GM12801 (cell line): ENCODE measurements around the gene MRPL24.

Experiments
- CTCF ChIP-seq: IDR thresholded peaks from one replicate; pipeline ENCODE4 v1.5.1; 2011; ENCODE audit warnings: control low read depth; ENCODE audit not compliant: insufficient read length; ENCODE audit errors: extremely low read depth

The MRPL24 gene

GRCh38 chr1:156721535-156721934, 19.4 kb downstream of the MRPL24 start:
- TF ChIP-seq CTCF = no peak

DNA sequence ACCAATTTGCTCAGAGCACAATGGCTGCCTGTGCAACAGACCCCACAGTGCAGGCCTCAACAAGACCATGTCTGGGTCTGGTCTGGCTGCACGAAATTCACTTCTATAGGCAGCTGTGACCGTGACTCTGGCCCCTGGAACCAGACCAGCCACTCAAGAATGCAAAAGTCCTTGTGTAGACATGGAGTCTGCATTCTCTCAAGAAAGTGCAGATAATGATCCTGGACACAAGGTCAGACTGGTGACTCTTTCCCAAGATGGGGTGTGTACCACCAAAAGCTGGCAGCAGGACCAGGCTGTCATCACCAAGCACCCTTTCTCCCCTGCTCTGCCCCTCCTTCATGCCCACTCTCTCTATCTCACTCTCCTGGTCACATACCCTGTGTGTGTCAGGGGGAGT, 19.8 kb downstream of the MRPL24 start:
- no peak for TF ChIP-seq CTCF

DNA sequence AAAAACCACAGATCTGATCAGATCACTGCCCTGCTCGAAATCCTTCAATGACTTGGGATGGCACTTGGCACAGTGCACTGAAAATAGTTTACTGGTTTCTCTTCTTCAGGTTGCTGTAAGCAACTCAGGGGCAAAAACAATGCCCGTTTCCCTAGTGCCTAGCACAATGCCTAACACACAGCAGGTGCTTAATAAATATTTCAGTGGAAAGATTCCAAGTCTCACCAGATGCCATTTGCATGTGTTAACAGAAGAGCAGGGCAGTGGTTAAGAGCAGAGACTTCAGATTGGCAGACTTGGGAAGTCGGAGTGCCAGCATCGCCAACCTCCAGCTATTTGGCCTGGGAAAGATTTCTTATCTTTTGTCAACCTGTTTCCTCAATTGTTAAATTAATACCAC, 23.5 kb downstream of the MRPL24 start:
- TF ChIP-seq CTCF = no peak

DNA sequence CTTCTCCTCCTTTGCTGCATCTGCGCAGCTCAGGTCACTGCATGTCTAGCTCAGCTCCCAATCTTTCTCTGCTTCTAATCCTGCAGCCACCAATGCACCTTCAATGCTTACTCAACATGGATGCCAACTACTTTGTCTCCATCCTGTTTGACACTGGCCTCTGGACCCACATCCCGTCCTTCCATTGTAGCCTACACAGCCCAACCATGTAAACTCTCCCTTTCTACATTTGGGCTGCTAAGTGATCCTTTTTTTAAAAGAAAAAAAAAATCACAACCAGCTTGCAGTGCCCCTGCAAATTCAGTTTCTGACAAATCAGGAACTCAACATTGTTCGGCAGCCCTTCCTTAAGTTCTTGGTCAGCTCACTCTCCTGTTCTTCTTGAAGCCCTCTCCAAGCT, 26.1 kb downstream of the MRPL24 start:
- no peak for TF ChIP-seq CTCF

DNA sequence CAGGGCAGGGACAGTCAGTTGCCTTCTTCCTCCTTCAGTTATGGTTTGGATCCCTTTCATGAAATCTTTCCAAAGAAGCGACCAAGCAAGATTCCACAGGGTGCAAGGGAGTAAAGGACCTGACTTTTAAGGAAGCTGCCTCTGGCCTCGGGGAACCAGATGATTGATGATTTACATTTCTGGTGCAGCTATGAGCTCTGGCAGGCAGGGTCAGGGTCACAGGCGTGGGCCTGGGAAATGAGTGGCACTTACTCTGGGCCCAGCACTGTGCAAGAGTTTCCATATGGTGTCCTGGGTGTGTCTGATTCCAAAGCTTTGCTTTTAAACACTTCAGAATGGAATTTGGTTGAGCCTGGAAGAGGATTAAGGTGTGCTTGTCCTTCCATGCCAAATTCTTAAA, 28.3 kb downstream of the MRPL24 start:
- no peak for TF ChIP-seq CTCF

GRCh38 chr1:156711011-156711817, 29.7 kb downstream of the MRPL24 start:
- TF ChIP-seq CTCF = no peak

- TF ChIP-seq CTCF = no peak
These were observed 31.0 kb downstream of the MRPL24 start for GRCh38 chr1:156709757-156710489.
